ENCODE results near the gene UVRAG. TPM values are rescaled to one million over a fixed set of nuclear protein-coding genes. Genes with fewer than 3 reads are reported as not detected.
"Not testable (repeated sequence)": the region's sequence is repeated elsewhere in the genome, so short reads cannot be mapped to it uniquely, and the experiment has no call there.

UVRAG gene
- total and polyA plus RNA-seq, 2 donors = 16.4 to 36.6 TPM

DNA sequence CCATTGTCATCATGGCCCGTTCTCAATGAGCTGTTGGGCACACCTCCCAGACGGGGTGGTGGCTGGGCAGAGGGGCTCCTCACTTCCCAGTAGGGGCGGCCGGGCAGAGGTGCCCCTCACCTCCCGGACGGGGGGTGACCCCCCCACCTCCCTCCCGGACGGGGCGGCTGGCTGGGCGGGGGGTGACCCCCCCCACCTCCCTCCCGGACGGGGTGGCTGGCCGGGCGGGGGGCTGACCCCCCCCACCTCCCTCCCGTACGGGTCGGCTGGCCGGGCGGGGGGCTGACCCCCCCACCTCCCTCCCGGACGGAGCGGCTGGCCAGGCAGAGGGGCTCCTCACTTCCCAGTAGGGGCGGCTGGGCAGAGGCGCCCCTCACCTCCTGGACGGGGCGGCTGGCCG is 62.3 kb downstream of the UVRAG start:
- 92% methylated on average over 26 of the region's 27 CpGs for WGBS
- H3K36me3 ChIP-seq (ENCODE audit: insufficient read depth); DNase-seq (ENCODE audit: extremely low spot score); H3K4me3 ChIP-seq (ENCODE audit: low read depth, low read length); H3K27ac ChIP-seq (ENCODE audit: low read depth); H3K4me1 ChIP-seq (ENCODE audit: insufficient read depth): not testable (repeated sequence)

DNA sequence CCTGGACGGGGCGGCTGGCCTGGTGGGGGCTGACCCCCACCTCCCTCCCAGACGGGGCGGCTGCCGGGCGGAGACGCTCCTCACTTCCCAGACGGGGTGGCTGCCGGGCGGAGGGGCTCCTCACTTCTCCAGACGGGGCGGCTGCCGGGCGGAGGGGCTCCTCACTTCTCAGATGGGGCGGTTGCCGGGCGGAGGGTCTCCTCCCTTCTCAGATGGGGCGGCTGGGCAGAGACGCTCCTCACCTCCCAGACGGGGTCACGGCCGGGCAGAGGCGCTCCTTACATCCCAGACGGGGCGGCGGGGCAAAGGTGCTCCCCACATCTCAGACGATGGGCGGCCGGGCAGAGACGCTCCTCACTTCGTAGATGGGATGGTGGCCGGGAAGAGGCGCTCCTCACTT is 62.9 kb downstream of the UVRAG start:
- H3K4me3 ChIP-seq (ENCODE audit: low read depth, low read length); H3K27ac ChIP-seq (ENCODE audit: low read depth); H3K36me3 ChIP-seq (ENCODE audit: insufficient read depth); DNase-seq (ENCODE audit: extremely low spot score); H3K4me1 ChIP-seq (ENCODE audit: insufficient read depth): not testable (repeated sequence)
- 98% methylated on average over 33 of the region's 33 CpGs for WGBS

DNA sequence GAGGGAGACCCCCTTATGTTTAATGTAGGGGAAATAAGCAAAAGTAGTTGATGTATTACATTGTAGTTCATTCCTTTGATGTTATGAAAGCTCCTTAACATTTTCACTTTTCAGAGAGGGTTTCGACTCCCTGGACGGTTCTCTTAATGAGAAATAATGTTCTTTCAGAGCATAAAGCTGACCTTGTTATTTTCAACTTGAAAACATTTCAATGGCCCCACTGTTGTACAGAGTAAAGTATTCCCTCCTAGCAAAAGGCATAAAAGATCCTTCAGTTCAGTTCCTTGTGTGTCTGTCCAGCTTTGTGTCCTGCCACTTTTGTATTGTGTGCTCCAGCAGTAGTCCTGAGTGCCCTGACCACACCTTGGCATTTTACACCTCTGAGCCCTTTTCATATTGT is 63.9 kb downstream of the UVRAG start:
- Histone ChIP-seq H3K4me3 (ENCODE audit: low read depth, low read length) (no peak overlapping the region), H3K27ac (ENCODE audit: low read depth) (no peak overlapping the region), H3K4me1 (ENCODE audit: insufficient read depth) (no peaks in the 10 kb centered on the region), H3K36me3 (ENCODE audit: insufficient read depth) (no peaks in the 10 kb centered on the region)
- DNase-seq (ENCODE audit: extremely low spot score) = no peak
- 84% methylated on average over 2 of the region's 2 CpGs for WGBS

DNA sequence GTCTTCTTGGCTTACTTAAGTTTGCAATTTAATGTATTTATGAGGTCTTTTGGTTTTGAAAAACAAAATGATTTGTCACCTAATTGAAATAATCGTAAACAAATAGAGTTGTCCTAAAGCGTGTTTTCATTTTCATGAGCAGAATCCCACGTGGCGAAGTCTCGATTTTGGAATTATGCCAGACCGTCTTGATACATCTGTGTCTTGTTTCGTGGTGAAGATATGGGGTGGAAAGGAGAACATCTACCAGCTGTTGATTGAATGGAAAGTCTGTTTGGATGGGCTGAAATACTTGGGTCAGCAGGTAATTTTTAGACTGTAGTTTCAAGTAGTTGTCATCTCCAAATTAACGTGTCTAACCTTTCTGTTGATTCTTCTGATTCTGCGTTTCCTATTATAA is 64.7 kb downstream of the UVRAG start:
- Histone ChIP-seq H3K27ac (ENCODE audit: low read depth) (no peak overlapping the region), H3K4me1 (ENCODE audit: insufficient read depth) (no peaks in the 10 kb centered on the region), H3K36me3 (ENCODE audit: insufficient read depth) (no peaks in the 10 kb centered on the region), H3K4me3 (ENCODE audit: low read depth, low read length) (no peak overlapping the region)
- DNase-seq (ENCODE audit: extremely low spot score) = no peak
- 70% methylated on average over 9 of the region's 9 CpGs for WGBS

DNA sequence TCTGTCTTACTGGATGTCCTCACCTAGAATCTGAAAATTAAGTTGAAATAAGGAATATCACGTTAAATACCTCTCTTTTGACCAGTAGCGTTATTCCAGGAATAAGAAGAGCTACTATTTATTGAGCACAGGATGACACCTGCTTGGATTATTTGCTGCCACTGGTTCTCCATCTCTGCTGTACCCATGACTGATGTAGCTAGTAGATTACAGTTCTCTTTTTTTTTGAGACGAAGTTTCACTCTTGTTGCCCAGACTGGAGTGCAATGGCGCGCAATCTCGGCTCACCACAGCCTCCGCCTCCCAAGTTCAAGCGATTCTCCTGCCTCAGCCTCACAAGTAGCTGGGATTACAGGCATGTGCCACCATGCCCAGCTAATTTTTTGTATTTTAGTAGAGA is 65.3 kb downstream of the UVRAG start:
- not testable (repeated sequence) for DNase-seq (ENCODE audit: extremely low spot score); H3K4me3 ChIP-seq (ENCODE audit: low read depth, low read length); H3K27ac ChIP-seq (ENCODE audit: low read depth); H3K4me1 ChIP-seq (ENCODE audit: insufficient read depth); H3K36me3 ChIP-seq (ENCODE audit: insufficient read depth)
- 94% methylated on average over 8 of the region's 8 CpGs for WGBS

DNA sequence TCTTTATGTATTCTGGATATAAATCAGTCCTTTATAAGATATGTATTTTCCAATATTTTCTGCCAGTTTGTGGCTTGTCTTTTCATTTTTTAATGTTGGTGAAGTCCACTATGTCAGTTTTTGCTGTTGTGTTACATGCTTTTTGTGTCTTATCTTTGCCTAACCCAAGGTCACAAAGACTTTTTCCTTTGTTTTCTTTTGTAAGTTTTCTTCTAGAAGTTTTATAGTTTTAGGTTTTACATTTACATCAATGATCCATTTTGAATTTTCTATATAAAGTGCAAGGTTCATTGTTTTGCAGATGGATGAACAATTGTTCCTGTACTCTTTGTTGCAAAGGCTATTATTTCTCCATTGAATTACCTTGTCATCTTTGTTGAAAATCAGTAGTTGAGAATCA is 69.3 kb downstream of the UVRAG start:
- no peaks in the 10 kb centered on the region for H3K36me3 ChIP-seq (ENCODE audit: insufficient read depth)
- H3K4me3 ChIP-seq (ENCODE audit: low read depth, low read length) = no peak overlapping the region
- DNase-seq (ENCODE audit: extremely low spot score) = no peak
- H3K4me1 ChIP-seq (ENCODE audit: insufficient read depth) = no peaks in the 10 kb centered on the region
- H3K27ac ChIP-seq (ENCODE audit: low read depth) = no peak overlapping the region

DNA sequence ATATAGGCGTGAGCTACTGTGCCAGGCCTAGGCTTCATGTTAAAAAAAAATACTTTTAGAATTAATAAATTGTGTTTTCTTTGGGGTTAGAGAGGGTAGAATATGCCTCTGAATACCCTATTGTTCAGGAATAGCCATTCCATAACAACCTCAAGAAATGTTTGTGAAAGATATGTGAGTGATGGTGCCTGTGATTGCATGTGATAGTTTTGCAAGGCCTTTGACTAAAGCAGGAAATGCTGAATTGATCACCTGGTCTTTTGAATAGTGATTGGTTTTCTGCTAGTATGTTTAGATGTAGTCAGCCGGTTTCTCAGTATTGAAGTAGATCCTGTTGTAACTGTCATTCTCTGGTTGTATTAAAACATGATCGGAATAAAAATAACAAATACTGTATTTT is 73.4 kb downstream of the UVRAG start:
- Histone ChIP-seq H3K4me3 (ENCODE audit: low read depth, low read length) (no peak overlapping the region), H3K36me3 (ENCODE audit: insufficient read depth) (no peaks in the 10 kb centered on the region), H3K4me1 (ENCODE audit: insufficient read depth) (no peaks in the 10 kb centered on the region), H3K27ac (ENCODE audit: low read depth) (no peak overlapping the region)
- no peak for DNase-seq (ENCODE audit: extremely low spot score)
- 96% methylated on average over 3 of the region's 3 CpGs for WGBS

DNA sequence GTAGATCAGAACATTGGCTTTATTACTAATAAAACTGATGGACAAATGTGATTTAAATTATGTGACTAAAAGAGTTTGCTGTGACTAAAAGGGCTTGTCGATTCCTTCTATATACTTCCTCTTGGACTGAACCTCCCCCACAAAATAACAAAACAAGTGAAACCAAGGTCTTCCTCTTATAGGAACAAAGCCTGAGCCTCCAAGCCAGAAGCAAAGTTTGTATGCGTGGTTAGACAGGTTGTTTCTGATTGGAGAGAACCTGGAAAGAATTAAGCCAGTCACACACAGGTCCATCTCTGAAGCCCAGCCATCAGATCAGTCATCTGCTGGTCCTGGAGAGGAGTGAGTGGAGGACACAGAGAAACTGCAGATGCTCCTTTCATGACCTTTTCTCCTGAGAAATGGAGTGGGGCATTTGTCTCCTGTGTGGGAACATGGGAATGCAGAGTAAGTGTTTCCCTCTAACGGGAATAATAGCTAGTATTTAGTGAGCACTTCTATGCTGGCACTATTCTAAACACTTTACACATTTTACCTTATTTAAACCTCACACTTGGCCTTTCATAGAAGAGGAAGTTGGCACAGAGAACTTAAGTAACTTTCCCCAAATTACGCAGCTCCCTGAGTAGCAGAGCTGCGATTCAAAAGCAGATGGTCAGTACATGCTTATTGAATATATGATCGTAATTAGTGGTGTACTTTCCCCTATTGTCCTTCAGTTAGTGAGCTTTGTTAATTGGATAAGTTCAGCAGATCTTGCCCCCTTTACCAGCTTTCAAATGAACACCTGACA is 77.1 kb downstream of the UVRAG start:
- no peaks in the 10 kb centered on the region for H3K4me1 ChIP-seq (ENCODE audit: insufficient read depth)
- H3K27ac ChIP-seq (ENCODE audit: low read depth) = no peak overlapping the region
- no peak overlapping the region for H3K4me3 ChIP-seq (ENCODE audit: low read depth, low read length)
- H3K36me3 ChIP-seq (ENCODE audit: insufficient read depth) = no peaks in the 10 kb centered on the region
- 88% methylated on average over 6 of the region's 6 CpGs for WGBS
- DNase-seq (ENCODE audit: extremely low spot score) = no peak

DNA sequence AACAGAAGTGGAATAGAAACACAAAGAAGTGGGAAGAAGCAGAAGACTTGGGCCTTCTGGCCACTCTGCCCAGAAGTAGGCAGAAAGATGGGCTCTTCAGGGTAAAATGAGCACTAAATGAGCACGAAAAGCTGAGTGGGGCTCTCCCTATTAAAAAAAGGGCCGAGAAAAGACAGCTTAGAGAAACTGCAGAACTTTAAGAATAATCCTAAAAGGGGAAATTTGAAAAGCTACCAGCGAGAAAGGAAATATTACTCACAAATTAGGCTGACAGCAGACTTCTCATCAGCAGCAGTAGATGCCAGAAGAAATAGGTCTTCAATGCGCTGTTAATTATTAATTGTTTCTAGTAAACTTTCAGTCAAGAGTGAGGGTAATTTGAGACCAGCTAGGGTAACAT is 78.2 kb downstream of the UVRAG start:
- DNase-seq (ENCODE audit: extremely low spot score) = no peak
- Histone ChIP-seq H3K36me3 (ENCODE audit: insufficient read depth) (no peaks in the 10 kb centered on the region), H3K4me1 (ENCODE audit: insufficient read depth) (no peaks in the 10 kb centered on the region), H3K4me3 (ENCODE audit: low read depth, low read length) (no peak overlapping the region), H3K27ac (ENCODE audit: low read depth) (no peak overlapping the region)
- 90% methylated on average over 4 of the region's 4 CpGs for WGBS

DNA sequence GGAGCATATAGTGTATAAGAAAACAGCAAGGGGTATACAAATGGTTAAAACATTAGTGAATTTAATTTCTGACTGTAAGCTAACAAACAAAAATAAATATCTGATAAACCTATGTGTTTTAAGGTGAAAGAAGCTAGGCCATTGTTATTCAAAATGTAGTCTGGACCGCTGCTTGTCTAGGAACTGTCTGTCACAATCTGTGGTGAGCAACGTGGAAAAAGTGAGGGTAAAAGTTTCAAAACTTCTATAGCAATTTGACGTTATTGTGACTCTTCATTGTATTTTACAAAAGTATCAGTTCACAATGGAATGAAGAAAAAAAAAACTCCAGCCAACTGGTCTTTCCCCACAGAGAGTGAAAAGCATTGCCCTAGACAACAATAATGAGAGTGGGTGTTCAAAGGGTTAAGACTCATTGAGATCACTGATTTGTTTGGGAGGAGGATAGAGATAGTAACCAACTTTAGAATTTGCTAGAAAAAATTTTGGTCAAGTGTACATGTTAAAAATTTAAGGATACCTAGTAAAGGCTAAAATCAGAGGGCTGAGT is 79.1 kb downstream of the UVRAG start:
- no peak for DNase-seq (ENCODE audit: extremely low spot score)
- Histone ChIP-seq H3K4me1 (ENCODE audit: insufficient read depth) (no peaks in the 10 kb centered on the region), H3K36me3 (ENCODE audit: insufficient read depth) (no peaks in the 10 kb centered on the region), H3K27ac (ENCODE audit: low read depth) (no peak overlapping the region), H3K4me3 (ENCODE audit: low read depth, low read length) (no peak overlapping the region)
- 82% methylated on average over 3 of the region's 3 CpGs for WGBS

DNA sequence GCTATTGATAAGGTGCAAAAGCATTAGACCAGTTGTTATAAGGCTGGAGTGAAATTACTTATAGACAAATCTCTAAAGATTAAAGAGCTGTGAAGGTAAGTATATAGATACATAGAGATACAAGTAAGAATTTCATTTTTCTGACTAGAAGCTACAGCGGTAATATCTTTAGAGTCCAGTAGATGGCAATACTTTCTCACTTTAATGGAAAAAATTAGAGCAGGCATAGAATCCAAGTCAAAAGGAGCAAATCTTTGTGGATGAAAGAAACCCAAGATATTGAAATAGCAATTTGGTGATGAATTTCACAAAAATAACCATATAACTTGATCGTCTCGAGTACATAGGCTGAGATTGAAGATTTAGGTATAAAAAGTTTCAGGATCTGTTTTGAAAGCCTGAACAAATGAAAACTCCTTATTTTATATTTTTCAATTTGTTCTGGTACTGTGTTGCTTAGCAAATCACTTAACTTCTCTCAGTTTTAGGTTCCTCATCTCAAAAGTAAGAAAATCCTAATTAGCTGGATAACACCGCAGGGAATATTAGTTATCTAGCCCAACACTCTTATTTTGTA is 81.9 kb downstream of the UVRAG start:
- no peak overlapping the region for H3K4me3 ChIP-seq (ENCODE audit: low read depth, low read length)
- no peaks in the 10 kb centered on the region for H3K36me3 ChIP-seq (ENCODE audit: insufficient read depth)
- H3K27ac ChIP-seq (ENCODE audit: low read depth) = no peak overlapping the region
- H3K4me1 ChIP-seq (ENCODE audit: insufficient read depth) = no peaks in the 10 kb centered on the region
- peak; percentile 37 for DNase-seq (ENCODE audit: extremely low spot score)
- 34% methylated on average over 4 of the region's 4 CpGs for WGBS

DNA sequence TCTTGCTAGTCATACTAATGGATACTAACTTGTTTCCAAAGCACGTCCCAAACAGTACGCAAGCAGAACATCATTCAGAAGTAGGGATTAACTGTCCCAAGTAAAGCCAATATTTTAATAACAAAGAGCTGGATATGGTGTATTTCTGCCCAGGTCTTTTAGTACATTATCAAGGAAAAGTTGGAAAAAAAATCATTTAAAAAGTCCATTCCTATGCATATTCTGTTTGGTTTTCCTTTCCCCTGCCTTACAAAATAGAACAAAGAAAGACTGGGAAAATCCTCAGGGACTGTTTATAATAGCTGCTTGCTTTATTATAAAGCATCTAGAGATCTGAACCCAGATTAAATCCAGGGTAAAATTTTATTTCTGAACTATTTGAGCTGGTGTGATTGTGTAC is 83.9 kb downstream of the UVRAG start:
- WGBS = 76% methylated on average over 2 of the region's 2 CpGs
- no peaks in the 10 kb centered on the region for H3K4me1 ChIP-seq (ENCODE audit: insufficient read depth)
- no peaks in the 10 kb centered on the region for H3K36me3 ChIP-seq (ENCODE audit: insufficient read depth)
- no peak for DNase-seq (ENCODE audit: extremely low spot score)
- H3K4me3 ChIP-seq (ENCODE audit: low read depth, low read length) = no peak overlapping the region
- H3K27ac ChIP-seq (ENCODE audit: low read depth) = no peak overlapping the region

DNA sequence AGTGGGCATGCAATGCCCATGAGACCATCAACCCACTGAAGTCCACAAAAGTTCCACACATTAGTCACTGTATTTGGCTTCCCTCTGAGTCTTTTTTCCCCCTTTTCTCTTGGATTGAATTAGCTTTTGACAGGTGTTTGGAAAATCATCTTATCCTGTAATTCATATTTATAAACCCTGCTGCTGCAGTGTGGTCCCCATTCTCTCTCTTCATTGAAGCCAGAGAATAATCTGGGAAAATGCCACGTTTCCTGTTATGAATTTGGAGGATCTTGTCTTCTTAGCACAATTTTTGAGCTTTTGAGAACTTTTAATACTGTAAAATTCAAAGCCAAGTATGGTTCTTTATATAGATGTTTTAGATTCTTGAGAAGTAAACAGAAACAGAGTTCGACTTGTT is 84.8 kb downstream of the UVRAG start:
- Histone ChIP-seq H3K36me3 (ENCODE audit: insufficient read depth) (no peaks in the 10 kb centered on the region), H3K4me3 (ENCODE audit: low read depth, low read length) (no peak overlapping the region), H3K4me1 (ENCODE audit: insufficient read depth) (no peaks in the 10 kb centered on the region), H3K27ac (ENCODE audit: low read depth) (no peak overlapping the region)
- 46% methylated on average over 2 of the region's 2 CpGs for WGBS
- no peak for DNase-seq (ENCODE audit: extremely low spot score)

DNA sequence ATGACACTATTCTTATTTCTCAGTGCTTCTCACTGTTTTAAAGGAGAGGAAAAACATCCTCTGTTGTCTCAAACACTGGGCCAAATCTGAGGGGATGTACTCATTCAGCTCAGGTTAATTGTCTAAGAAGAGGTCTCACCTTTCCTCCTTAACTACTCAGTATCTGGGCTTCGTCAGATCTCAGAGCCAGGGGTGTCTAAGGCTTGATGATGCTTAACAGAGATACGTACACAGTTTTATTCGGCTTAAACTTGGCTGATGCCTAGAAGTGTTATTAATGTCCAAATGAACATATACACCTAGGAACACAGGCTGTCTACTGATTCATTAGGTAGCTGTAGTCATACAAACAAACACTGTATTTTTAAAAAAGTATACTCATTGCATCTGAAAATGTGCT is 85.8 kb downstream of the UVRAG start:
- Histone ChIP-seq H3K27ac (ENCODE audit: low read depth) (no peak overlapping the region), H3K4me3 (ENCODE audit: low read depth, low read length) (no peak overlapping the region), H3K4me1 (ENCODE audit: insufficient read depth) (no peaks in the 10 kb centered on the region), H3K36me3 (ENCODE audit: insufficient read depth) (no peaks in the 10 kb centered on the region)
- WGBS = 71% methylated on average over 3 of the region's 3 CpGs
- no peak for DNase-seq (ENCODE audit: extremely low spot score)
